HEK293T (cell line): Measurements from ENCODE around the gene SLC40A1.

Source experiments
- CTCF ChIA-PET: fragments of 350-600 bp; formaldehyde crosslinking; extraction: SDS; loops from one replicate; lab custom pipeline; 2021; ENCODE audit warnings: antibody characterized with exemption, inconsistent platforms; lab: Yijun Ruan, JAX
- POLR2A ChIA-PET: fragments of 350-600 bp; formaldehyde crosslinking; extraction: SDS; loops from one replicate; lab custom pipeline; 2020; ENCODE audit warnings: antibody characterized with exemption, inconsistent platforms; lab: Yijun Ruan, JAX
- DNase-seq: peaks from one replicate; pipeline ENCODE4 v3.0.0; 2012; ENCODE audit warnings: mixed read lengths; ENCODE audit errors: extremely low spot score
- ARNT ChIP-seq: fragments of 450-650 bp; IDR thresholded peaks from 2 replicates; pipeline ENCODE4 v1.6.1; 2017; ENCODE audit warnings: mild to moderate bottlenecking
- BHLHE40 ChIP-seq: fragments of 450-650 bp; IDR thresholded peaks from 2 replicates; pipeline ENCODE4 v1.6.1; 2016; ENCODE audit warnings: mild to moderate bottlenecking, moderate library complexity, borderline replicate concordance
- CTBP1 ChIP-seq: fragments of 450-650 bp; IDR thresholded peaks from 2 replicates; pipeline ENCODE4 v1.6.1; 2016; ENCODE audit warnings: borderline replicate concordance
- ELF4 ChIP-seq: fragments of 450-650 bp; IDR thresholded peaks from 2 replicates; pipeline ENCODE4 v1.6.1; 2017; ENCODE audit warnings: antibody characterized with exemption
- FOXA1 ChIP-seq: fragments of 450-650 bp; IDR thresholded peaks from 2 replicates; pipeline ENCODE4 v1.6.1; 2016; ENCODE audit warnings: mild to moderate bottlenecking
- FOXK2 ChIP-seq: fragments of 450-650 bp; IDR thresholded peaks from 2 replicates; pipeline ENCODE4 v1.6.1; 2016; ENCODE audit warnings: mild to moderate bottlenecking
- FOXM1 ChIP-seq: fragments of 450-650 bp; IDR thresholded peaks from 2 replicates; pipeline ENCODE4 v1.6.1; 2017; ENCODE audit warnings: mild to moderate bottlenecking, borderline replicate concordance
- HDGF ChIP-seq: fragments of 450-650 bp; IDR thresholded peaks from 2 replicates; pipeline ENCODE4 v1.6.1; 2017; ENCODE audit warnings: antibody characterized with exemption, borderline replicate concordance
- L3MBTL2 ChIP-seq: fragments of 450-650 bp; conservative IDR thresholded peaks from 2 replicates; pipeline ENCODE4 v1.6.1; 2016; ENCODE audit warnings: mild to moderate bottlenecking
- LEF1 ChIP-seq: fragments of 450-650 bp; IDR thresholded peaks from 2 replicates; pipeline ENCODE4 v1.6.1; 2017; ENCODE audit warnings: mild to moderate bottlenecking, borderline replicate concordance
- NFRKB ChIP-seq: fragments of 450-650 bp; IDR thresholded peaks from 2 replicates; pipeline ENCODE4 v1.6.1; 2016; ENCODE audit warnings: mild to moderate bottlenecking, moderate library complexity
- SP1 ChIP-seq: fragments of 450-650 bp; IDR thresholded peaks from 2 replicates; pipeline ENCODE4 v1.6.1; 2017
- SUZ12 ChIP-seq: fragments of 450-650 bp; IDR thresholded peaks from 2 replicates; pipeline ENCODE4 v1.6.1; 2016; ENCODE audit warnings: mild to moderate bottlenecking
- TARDBP ChIP-seq: fragments of 450-650 bp; IDR thresholded peaks from 2 replicates; pipeline ENCODE4 v1.6.1; 2016
- ZNF384 ChIP-seq: fragments of 450-650 bp; IDR thresholded peaks from 2 replicates; pipeline ENCODE4 v1.6.1; 2016
- TF ChIP-seq, protein P1 (sequence below): fragments of 450-650 bp; IDR thresholded peaks from 2 replicates; pipeline ENCODE4 v1.6.1; 2016

The SLC40A1 gene

DNA sequence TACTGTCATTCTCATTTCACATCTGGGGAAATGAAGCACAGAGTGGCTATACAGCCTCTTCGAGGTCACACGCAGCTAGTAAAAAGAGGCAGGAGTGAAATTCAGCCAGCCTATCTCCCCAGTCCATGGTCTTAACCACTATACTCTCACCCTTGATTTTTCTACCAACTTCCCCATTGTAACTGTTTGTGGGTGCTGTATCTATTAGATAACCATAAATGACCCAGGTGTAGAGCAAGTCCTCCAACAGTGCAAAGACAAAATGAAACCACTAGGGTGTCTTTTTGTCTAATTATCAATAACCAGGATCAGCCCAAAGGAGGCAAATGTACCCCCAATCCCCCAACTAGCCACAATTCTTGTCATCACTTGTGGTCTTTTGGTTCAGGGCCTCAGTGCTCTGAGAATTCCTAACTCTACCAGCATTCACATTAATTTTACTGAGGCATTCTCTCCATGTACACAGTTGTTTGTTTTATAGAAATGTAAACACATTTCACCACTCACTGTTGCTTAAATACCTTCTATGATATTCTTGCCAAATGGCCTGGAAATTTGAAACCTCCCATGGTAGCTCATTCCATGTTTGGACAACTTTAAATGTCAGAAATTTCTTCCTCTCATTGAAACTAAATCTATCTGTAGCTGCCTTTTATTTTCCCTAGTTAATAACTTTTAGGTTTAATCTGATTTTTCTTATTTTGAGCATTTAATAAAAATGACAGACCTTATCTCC lies 58.7 kb downstream of the SLC40A1 start:
- CTCF ChIA-PET: no interaction called here
- DNase-seq: no peak
- POLR2A ChIA-PET: no interaction called here
- no peak for TF ChIP-seq ARNT
- no peak for TF ChIP-seq SUZ12
- no peak for TF ChIP-seq FOXA1
- no peak for TF ChIP-seq SP1
- TF ChIP-seq FOXM1: no peak
- TF ChIP-seq HDGF: no peak
- no peak for TF ChIP-seq BHLHE40
- no peak for TF ChIP-seq LEF1
- no peak for TF ChIP-seq FOXK2
- TF ChIP-seq L3MBTL2: no peak

DNA sequence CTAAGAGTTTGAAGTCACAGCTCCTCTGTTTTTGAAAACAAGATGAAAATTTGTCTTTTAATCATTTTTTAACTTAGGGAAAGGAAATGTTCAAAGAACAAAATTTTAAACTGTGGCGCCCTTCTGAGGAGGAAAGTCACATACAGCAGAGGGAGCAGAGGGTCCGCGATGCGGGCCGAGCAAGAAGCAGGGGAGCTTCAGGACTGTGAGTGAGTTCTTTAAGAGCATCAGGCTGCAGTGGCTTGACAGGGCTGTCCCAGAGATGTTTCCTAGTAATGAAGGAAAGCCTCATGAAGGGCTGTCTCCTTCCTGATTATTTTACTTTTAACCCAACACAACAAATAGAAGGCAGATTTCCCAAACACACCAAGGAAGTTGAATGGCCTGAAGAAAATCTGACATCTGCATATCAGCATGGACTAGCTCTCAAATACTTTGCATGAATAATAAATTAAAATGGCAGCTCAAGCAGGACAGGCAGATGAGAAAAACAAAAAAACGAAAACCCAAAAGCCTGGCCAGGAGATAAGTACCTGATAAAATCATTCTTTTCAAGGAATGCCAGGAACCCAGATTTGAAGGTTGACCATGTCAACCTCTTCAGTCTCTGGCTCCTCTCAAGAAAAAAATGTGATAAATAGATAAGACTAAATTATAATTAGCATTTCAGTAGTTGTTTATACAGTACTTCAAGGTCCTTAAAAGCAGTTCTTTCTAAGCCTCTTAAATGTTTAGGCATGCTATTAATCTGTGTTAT lies 60.8 kb downstream of the SLC40A1 start:
- CTCF ChIA-PET: no interaction called here

DNA sequence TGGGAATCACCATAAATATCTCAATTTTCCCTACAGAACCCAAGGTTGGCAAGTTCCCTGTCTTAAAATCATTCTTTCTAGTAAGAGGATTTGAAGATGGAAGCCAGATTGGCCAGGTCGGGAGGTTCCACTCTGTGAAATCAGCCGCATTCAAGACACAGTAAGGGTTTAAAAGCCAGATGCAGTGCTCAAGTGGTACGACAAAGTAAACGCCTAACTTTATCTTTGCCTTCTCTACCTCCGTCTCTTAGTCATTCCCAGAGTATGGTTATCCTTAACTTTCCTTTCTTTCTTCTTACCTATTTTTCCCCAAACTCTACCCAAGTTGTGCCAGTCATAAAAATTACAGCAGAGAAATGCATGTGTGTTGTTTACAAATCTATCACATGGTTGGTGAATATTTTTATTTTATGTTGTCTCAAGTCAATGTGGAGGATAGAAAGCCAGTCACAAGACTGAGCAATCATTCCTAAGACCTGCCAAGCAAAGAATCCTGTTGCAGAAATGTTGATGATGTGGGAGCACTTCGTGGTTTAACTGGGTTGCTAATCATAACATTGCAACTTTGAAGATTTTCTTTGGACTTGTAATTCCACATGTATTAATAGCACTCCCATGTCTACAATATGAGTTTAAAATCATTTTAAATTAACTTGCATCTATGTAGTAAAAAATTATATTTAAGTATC lies 62.6 kb downstream of the SLC40A1 start:
- ChIA-PET POLR2A (no interaction called here), CTCF (no interaction called here)
- DNase-seq: no peak
- no peak for TF ChIP-seq ELF4
- TF ChIP-seq SUZ12: no peak
- no peak for TF ChIP-seq BHLHE40
- TF ChIP-seq TARDBP: no peak
- TF ChIP-seq ZNF384: no peak
- TF ChIP-seq FOXK2: no peak
- TF ChIP-seq, protein P1, sequence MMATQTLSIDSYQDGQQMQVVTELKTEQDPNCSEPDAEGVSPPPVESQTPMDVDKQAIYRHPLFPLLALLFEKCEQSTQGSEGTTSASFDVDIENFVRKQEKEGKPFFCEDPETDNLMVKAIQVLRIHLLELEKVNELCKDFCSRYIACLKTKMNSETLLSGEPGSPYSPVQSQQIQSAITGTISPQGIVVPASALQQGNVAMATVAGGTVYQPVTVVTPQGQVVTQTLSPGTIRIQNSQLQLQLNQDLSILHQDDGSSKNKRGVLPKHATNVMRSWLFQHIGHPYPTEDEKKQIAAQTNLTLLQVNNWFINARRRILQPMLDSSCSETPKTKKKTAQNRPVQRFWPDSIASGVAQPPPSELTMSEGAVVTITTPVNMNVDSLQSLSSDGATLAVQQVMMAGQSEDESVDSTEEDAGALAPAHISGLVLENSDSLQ: no peak
- TF ChIP-seq FOXA1: no peak
- no peak for TF ChIP-seq HDGF
- TF ChIP-seq L3MBTL2: no peak
- TF ChIP-seq CTBP1: no peak
- no peak for TF ChIP-seq FOXM1
- TF ChIP-seq ARNT: no peak
- TF ChIP-seq LEF1: no peak
- no peak for TF ChIP-seq NFRKB
- TF ChIP-seq SP1: no peak

More for the DNA sequence above, 60.8 kb downstream of the SLC40A1 start:
- TF ChIP-seq SP1: no peak
- no peak for TF ChIP-seq LEF1
- no peak for TF ChIP-seq NFRKB
- TF ChIP-seq BHLHE40: no peak
- TF ChIP-seq SUZ12: no peak
- TF ChIP-seq HDGF: no peak
- TF ChIP-seq ELF4: no peak
- no peak for TF ChIP-seq FOXM1
- TF ChIP-seq TARDBP: no peak
- TF ChIP-seq CTBP1: no peak
- TF ChIP-seq L3MBTL2: no peak
- TF ChIP-seq FOXK2: no peak
- TF ChIP-seq, protein P1: no peak
- no peak for TF ChIP-seq FOXA1
- TF ChIP-seq ARNT: no peak
- TF ChIP-seq ZNF384: no peak
- DNase-seq: no peak
- POLR2A ChIA-PET: no interaction called here

DNA sequence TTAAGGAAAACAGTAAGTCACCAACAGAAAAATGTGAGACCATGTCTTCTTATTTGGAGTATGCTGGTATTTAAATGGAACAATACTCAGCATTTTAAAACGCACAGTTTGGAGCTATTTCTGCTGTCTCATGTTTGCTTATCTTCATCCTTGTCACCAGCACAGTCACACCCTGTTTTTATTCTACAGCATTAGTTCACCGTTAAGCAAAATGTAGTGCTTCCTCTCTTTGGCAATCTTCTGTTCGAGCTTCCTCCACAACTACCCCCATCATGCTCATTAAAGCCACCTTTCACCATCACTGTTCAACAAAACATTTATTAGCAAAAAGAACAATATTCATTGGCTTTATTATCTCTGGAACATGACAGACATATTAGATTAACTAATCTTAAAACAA lies 64.0 kb downstream of the SLC40A1 start:
- TF ChIP-seq ELF4 (no peak), HDGF (no peak), LEF1 (no peak), ARNT (no peak), FOXK2 (no peak), NFRKB (no peak), SUZ12 (no peak), FOXA1 (no peak), L3MBTL2 (no peak), BHLHE40 (no peak), FOXM1 (no peak), CTBP1 (no peak), TARDBP (no peak), ZNF384 (no peak), SP1 (no peak)
- TF ChIP-seq, protein P1: no peak
- no peak for DNase-seq
- CTCF ChIA-PET: no interaction called here
- POLR2A ChIA-PET: no interaction called here

DNA sequence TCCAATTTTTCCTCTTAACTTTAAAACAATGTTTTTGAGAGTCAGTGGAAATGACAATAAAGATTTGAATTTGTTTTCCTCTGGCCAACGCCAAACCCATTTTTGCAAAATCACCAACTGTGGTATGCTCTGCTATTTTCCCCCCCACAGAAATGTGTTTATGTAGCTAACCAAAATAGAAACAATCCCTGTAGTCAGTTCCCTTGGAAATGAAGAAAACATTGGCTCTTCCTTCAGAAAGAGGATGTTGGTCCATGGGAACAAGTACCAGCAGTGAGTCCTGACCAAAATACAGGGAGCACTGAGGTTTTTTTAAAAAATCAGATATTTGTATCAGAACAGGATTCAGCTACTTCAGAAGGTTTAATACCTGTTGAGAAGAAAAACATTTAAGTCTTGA lies 65.3 kb downstream of the SLC40A1 start:
- TF ChIP-seq FOXA1 (no peak), LEF1 (no peak), TARDBP (no peak), BHLHE40 (no peak), CTBP1 (no peak), ARNT (no peak), ZNF384 (no peak), ELF4 (no peak), FOXK2 (no peak), SP1 (no peak), SUZ12 (no peak)
- POLR2A ChIA-PET: no interaction called here
- CTCF ChIA-PET: no interaction called here
- DNase-seq: no peak
